HCT116 (cell line): Measurements from ENCODE around the gene CFAP92.

Source experiments
- CTCF ChIP-seq, 3 experiments: fragments of 200-600 bp in 1 of 3; sonication (generic) in 1 of 3; IDR thresholded peaks in 2 of 3; conservative IDR thresholded peaks in 1 of 3; 2 replicates each; pipeline ENCODE4 v1.5.1; 2012 to 2017; ENCODE audit warnings: low read depth in 2 of 3, low read length in 2 of 3, antibody characterized with exemption in 1 of 3, borderline replicate concordance in 1 of 3, control low read depth in 1 of 3, mild to moderate bottlenecking in 1 of 3, mixed read lengths in 1 of 3, mixed run types in 1 of 3, moderate library complexity in 1 of 3; ENCODE audit not compliant: insufficient read depth in 1 of 3
- FOSL1 ChIP-seq: IDR thresholded peaks from 2 replicates; pipeline ENCODE4 v1.6.1; 2012; ENCODE audit warnings: low read depth
- YY1 ChIP-seq: IDR thresholded peaks from 2 replicates; pipeline ENCODE4 v1.6.1; 2011; ENCODE audit warnings: low read length, low read depth, moderate library complexity, mild to moderate bottlenecking; ENCODE audit not compliant: insufficient replicate concordance; ENCODE audit errors: extremely low read depth

- no peak for TF ChIP-seq YY1
- no peak for TF ChIP-seq FOSL1
- TF ChIP-seq CTCF (IDR thresholded peaks at IDR 0.05 in 2 of 3, conservative IDR thresholded peaks at IDR 0.05 in 1 of 3; ENCODE audit: borderline replicate concordance in 1 of 3, insufficient read depth in 1 of 3, low read depth in 2 of 3, low read length in 2 of 3) = no peak
Measured at GRCh38 chr3:128908951-128909350, 84.9 kb downstream of the CFAP92 start.
